GM12892 (cell line): ENCODE measurements around the gene ZNF23.

Experiments used
- POLR2A ChIP-seq: IDR thresholded peaks from 2 replicates; pipeline ENCODE4 v1.6.1; 2011; ENCODE audit warnings: low read depth, low read length, control low read depth
- TAF1 ChIP-seq: IDR thresholded peaks from 2 replicates; pipeline ENCODE4 v1.6.1; 2011; ENCODE audit warnings: low read depth, mild to moderate bottlenecking, control low read depth, low read length, borderline replicate concordance

GRCh38 chr16:71498031-71498430 lies 36.0 kb upstream of the ZNF23 start:
- TF ChIP-seq TAF1 (no peak), POLR2A (no peak)
